NCI-H2029 treated with DMSO at 0.1 percent for 48 hours (cell line): Measurements from ENCODE around the gene TPD52L1.

Source experiments
- DNase-seq: peaks from one replicate; lab custom pipeline; 2025; lab: John Stamatoyannopoulos, UW

Gene TPD52L1

DNA sequence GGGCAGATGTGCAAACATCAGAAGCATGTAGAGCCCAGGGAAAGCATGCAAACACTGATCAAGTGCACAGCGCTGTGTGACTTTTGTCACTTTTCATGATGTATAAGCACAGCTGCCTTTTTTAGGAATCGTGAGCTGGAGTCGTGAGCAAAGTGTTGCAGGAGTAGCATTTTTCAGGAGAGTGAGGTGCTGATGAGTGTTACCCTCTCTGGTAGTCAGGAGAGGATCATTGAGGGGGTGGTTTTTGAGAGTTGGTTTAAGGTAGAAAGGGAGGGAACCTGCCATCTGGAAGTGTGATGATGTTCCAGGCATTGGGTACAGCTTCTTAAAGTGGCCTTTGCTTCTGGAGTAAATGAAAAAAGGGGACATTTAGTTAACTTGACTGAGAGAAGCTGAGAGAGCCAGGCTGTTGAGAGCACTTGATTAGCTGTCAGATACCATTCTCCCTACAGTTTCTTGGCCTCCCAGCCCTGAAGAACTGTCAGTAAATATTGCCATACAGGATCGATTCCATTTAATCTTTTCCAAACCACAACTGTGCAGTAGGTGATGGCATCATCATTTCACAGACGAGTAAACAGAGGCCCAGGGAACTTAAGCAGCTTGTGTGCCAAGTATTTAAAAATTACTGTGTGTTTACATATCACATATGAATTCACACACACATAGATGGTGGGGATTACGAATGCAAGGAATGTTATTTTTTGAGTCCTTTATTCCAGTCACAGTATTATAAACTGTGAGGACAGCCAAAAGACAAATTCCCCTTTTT is 28.9 kb downstream of the TPD52L1 start:
- DNase-seq, result peak; percentile 36

DNA sequence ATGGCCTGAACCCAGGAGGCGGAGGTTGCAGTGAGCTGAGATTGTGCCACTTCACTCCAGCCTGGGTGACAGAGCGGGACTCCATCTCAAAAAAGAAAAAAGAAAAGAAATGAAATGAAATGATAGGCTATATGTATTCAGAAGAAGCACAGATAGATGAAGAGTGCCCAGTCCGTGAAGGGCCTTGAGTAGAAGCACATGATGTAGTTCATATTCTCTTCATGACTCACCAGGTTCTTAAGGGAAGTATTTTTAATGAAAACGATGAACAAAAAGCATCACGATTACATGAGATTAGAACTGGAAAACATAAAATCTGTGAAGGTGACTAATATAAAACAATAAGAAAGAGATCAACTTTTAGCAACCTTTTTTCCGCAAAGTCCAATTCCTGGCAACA is 29.8 kb downstream of the TPD52L1 start:
- no peak for DNase-seq

- no peak for DNase-seq
These were observed 34.5 kb downstream of the TPD52L1 start for GRCh38 chr6:125188037-125188436.

GRCh38 chr6:125188594-125189203 is 35.1 kb downstream of the TPD52L1 start:
- no peak for DNase-seq

- no peak for DNase-seq
These were observed 35.9 kb downstream of the TPD52L1 start for GRCh38 chr6:125189494-125189893.

DNA sequence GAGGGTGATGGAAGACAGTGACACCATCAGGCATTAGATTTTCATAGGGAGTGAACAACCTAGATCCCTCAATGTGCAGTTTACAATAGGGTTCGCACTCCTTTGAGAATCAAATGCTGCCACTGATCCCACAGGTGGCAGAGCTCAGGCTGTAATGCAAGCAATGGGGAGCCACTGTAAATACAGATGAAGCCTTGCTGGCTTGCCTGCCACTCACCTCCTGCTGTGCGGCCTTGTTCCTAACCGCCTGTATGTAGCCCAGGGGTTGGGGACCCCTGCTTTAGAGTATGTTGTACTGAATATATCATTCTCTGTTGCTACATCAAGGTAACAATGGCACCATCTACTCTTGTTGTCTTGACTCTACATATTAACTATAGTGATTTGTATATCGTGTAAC is 37.1 kb downstream of the TPD52L1 start:
- DNase-seq, result no peak

- peak; percentile 94 for DNase-seq
These were observed 38.5 kb downstream of the TPD52L1 start for GRCh38 chr6:125191916-125192609.

- no peak for DNase-seq
These were observed 39.0 kb downstream of the TPD52L1 start for GRCh38 chr6:125192610-125192930.

DNA sequence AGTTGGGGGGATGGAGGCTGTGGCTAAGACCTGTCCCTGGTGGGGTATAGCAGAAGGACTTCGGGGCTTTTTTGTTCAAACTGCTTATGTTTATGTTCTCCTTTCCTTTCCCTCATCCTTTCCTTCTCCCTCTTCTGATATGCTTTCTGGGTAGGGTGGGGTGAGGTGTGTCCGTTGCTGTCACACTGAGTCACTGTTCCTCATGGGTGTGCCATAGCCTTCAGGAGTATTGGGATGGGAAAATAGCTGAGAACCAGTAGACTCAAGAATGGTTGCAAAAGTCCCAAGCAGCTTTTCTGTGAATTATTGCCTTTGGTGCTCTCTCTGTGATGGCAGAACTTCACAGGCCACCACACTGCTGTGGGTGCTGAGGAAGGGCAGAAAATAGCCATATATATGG is 39.6 kb downstream of the TPD52L1 start:
- no peak for DNase-seq

DNA sequence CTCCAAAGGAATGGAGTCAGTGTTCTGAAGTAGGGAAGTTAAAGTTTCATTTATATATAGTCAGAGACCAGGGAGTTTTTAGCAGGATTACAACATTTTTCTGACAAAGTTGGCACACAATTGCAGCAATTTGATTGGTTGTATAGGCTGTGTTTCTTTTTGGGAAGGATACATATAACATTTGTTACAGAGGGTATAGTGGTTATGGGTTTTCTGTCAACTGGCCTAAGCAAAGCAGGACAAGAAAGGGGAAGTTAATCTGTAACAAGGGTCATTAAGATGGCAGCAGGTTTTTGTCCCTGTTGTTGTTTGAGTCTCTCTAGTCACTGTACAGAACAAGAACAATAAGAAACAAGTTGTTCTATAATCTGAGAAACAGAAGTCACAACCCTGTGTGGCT is 41.4 kb downstream of the TPD52L1 start:
- no peak for DNase-seq

DNA sequence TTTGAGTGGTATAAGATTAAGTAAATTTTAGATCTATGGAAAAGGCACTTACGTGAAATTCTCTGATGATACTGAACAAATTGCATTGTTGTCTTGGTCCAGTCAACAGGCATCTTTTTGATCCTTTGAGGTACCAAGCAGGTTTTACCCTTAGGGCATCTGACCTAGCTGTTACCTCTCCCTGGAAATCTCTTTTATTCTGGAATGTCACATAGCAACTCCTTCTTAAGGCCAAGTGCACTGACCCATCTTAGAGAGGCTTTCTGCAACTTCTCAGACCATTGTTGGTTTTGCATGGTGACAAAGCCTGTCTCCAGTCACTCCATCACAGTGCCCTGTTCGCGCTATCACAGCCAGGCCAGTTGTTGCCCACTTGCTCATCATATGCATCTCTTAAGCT is 42.0 kb downstream of the TPD52L1 start:
- DNase-seq, result no peak

- DNase-seq, result no peak
These were observed 43.0 kb downstream of the TPD52L1 start for GRCh38 chr6:125196613-125197012.

DNA sequence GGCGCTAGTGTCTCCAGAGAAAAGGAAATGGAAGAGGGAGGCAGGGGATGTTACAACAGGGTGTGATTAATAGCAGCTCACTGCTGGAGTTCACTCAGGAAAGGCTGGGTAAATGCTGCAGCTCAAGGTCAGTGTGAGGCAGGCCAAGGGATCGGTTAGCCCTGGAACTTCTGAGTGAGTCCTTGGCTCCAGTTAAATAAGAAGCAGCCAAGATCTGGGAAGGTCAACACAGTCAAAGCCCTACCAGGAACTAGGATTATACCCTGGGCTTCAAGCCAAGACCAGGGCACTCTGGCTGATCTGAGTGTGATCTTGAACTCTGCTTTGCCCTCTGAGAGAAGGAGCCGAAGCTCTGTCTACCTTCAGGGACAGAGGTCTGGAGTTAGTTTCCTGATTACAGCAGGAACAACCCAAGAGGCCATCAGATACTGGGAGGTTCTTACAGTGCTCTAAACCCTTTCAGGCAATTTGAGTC is 44.3 kb downstream of the TPD52L1 start:
- peak; percentile 75 for DNase-seq

DNA sequence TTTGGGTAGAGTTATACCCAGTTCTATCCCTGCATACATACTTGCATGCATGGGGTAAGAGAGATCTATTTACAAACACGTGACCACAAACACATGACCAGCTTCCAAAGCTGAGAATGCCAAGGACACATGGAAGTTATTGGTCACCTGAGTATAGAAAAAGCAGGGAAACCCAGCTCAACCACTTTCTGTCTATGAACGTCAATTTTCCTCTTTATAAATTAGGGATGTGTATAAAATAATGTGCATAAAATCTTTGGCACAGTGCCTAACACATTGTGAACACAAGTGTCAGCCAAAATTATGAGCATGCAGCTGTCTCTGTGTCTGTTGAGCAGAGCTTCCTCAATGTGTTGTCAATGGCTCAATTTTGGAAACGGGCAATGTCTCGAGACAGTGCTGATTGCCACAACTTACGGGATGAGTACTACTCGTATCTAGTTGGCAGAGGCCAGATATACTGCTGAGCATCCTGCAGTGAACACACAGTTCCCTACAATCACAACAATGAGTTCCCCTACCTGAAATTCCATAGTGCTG is 44.9 kb downstream of the TPD52L1 start:
- peak; percentile 43 for DNase-seq

- DNase-seq, result no peak
These were observed 47.4 kb downstream of the TPD52L1 start for GRCh38 chr6:125200941-125201340.

DNA sequence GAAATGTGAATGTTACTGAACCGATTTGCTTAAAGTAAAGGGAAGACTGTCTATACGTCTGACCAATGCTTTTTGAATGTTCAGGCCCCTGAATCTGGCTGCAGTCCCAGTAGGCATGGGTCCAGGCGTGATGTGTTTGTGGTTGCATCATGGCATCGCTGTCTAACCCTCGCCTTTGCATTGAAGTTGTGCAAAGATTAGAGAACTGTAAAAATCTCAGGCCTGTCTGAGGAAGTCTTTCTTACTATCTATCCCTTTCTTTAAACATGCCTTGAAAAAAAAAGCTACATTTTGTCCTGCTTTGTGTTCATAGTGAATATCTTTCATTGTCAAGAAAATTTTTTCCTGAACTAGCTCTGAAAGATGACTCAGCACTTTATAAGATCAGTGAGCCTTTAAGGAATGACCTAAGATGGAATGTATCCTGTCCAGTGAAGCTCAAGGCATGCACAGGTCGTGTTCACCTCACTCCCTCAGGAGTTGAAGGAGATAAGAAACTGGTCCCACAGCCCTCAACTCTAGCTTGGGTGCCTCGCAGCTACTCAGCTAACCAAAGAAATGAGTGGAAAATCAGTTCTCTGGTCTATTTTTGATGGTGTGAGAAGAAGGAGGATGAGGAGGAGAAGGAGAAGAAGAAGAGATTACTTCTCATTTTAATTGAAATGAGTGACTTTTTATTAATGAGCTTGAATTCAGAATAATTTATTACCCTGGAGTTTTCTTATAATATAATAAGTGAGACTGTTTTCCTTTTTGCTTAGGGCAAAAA is 48.6 kb downstream of the TPD52L1 start:
- peak; percentile 28 for DNase-seq

DNA sequence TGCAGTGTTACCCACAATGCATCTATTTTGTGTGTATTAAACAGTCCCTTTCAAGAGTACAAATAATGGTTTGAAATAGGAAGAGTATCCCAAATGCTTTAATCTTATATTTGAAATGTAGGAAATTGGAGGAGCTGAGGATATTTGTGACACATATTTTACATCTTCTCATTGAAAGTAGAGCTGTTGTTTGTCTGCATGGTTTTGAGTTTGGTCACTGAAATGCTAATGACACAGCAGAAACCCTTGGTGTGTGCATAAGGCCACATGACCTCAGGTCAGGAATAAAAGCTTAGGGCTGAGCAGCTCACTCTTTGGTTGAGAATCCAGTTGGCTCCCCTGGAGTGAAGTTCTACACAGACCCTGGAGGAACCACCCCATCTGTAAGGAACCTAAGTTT is 49.8 kb downstream of the TPD52L1 start:
- DNase-seq, result no peak

DNA sequence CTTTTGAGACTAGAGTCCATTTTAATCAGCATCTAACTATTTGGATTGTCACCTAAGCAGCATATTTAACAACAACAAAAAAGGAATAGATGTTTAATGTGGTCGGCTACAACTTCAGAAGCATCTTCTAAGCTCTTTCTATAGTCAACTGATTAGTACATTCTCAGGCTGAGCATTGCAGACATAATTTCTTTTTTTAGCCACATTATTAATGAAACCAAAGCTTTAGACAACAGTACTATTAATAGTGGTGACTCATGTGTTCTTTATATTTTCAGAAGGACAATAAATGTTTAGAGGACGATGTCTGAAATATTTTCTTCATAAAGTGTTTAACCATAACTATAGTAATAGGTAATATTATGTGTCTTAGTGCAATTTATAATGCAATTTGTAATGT is 52.4 kb downstream of the TPD52L1 start:
- no peak for DNase-seq

GRCh38 chr6:125206389-125206788 is 52.8 kb downstream of the TPD52L1 start:
- no peak for DNase-seq

DNA sequence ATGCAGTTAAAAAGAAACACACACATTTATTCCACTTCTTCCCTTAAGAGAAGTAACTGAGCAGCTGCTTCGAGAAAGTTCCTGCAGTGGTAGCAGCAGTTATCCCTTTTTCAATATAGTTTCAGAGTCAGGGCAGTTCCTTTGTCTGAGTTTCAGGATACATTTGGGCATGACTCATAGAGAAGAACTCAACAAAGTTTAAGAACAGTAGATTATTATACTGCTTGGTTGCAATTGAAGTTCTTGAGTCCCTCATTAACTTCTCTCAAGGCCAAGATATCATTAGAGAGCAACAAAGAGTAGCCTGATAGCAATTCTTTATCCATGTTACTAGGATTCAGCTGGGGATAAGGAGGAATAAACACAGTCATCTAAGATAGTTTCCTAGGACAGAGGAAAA is 54.4 kb downstream of the TPD52L1 start:
- no peak for DNase-seq

DNA sequence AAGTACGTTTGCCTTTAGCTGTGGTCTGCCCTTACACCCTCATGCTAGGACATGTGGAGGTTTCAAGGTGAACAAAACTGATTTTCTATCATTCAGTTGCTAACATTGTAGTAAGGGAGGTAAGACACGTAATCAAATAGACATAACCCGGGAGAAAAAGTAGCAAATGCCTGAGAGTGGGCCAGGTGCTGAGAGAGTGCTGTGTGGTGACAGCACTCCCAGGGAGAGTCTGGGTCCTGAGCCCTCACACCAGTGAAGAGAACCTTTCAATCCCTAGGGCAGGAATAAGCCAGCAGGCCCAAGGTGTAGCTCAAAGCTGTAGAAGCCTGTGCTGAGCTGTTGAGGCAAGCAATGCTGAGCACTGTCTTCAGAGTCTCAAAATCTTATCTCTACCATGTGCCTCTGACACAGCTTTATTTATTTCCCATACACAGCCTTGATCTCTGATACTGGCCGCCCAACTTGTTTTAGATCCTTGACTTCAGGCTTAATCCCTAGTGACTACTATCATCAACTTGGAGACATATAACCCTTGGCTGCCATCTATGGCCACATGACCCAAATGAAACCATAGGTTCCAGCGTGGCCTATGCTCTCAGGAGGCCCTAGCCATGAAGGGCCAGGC is 55.2 kb downstream of the TPD52L1 start:
- no peak for DNase-seq

DNA sequence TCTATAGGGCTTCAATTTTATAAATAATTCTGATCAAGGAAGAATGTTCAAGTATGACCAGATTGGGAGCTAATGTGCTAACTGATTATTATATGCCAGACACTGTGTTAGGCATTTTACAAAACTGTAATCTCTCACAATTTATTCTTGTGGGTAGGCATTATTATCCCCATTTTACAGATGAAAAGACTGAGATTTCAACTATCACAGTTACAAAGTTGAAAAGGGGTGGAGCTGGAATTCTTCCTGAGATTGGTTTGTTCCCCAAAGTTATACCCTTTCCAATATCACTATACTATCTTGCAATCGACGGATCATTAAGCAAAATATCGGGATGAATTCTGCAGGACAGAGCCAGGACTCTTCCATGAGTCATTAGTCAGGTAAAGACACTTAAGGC is 57.1 kb downstream of the TPD52L1 start:
- DNase-seq, result no peak
